SKM-1 (cell line): ENCODE results near the gene KIAA1217.
"Not testable (repeated sequence)": the region's sequence is repeated elsewhere in the genome, so short reads cannot be mapped to it uniquely, and the experiment has no call there.

Experiments used
- DNase-seq: peaks from one replicate; lab custom pipeline; 2025; ENCODE audit not compliant: unreplicated experiment; lab: John Stamatoyannopoulos, UW

KIAA1217 gene

DNA sequence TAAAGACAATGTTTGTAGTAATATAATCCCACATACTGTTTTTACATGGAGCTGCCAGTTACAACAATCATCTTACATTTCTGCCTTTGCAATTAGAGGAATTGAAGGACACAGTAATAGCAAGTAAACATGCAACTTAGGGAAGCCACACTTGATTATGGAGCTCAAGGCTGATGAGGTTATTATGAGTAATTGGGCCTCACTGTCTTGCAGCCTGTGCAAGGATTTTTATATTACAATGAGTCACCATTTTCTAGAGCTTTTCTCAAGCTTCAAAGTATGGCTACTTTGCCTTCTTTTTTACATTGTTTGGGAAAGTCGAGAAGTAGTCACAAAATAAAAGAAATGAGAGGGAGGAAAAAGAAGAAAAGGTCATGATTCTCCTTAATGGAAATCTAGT is 226.4 kb downstream of the KIAA1217 start:
- no peak for DNase-seq

DNA sequence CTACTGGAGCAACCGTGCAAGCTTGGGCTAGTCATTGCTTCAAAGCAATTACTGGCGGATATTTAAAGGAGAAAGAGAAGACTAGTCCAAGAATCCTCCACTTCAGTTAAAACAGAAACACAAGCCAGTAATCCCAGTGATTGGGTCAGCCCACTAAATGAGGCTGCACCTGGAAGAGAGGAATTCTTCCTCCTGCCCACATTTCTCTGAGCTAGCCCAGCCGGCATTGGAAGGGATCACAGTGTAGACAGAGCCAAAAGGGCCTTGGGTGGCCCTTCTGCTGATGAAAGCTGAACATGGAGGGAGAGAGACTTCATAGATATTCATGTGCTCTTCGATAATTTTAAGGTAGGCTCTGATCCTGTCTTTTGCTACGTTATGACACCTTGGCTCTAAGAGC is 228.4 kb downstream of the KIAA1217 start:
- DNase-seq: no peak

DNA sequence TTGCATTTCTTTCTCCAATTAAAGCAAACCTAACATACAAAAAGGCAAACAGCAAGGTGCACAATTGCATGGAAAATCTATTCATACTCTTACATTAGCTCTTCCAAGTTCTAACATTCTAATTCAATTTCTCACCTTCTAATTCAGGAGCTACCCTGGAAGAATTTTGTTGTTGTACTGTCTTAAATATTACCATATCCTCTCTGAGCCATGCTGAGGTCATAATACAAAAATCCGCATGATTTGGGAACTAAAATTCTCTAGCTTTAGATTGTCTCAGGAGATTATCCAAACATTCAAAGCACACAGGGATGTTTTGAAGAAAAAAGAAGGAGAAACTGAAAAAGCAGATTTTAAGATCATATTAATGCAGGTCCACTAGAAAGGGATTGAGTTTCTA is 229.9 kb downstream of the KIAA1217 start:
- no peak for DNase-seq

DNA sequence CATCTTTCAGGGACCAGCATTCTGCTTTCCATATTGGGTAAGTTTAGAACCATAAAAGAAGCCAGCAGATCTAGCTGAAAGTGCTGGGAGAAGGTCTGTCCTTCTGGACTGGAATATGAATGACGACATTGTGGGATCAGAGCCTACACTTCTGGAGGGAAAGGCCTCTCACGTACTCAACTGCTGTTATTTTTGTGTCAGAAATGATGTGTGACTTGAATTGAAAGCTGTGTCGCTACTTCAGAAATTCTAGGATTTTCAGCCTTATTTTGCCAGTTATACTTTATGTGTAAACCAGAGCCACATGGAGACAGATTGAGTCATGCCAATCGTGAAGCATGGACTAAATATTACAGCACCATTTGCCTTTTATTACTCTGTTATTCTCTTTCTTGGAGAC is 231.0 kb downstream of the KIAA1217 start:
- DNase-seq: no peak

DNA sequence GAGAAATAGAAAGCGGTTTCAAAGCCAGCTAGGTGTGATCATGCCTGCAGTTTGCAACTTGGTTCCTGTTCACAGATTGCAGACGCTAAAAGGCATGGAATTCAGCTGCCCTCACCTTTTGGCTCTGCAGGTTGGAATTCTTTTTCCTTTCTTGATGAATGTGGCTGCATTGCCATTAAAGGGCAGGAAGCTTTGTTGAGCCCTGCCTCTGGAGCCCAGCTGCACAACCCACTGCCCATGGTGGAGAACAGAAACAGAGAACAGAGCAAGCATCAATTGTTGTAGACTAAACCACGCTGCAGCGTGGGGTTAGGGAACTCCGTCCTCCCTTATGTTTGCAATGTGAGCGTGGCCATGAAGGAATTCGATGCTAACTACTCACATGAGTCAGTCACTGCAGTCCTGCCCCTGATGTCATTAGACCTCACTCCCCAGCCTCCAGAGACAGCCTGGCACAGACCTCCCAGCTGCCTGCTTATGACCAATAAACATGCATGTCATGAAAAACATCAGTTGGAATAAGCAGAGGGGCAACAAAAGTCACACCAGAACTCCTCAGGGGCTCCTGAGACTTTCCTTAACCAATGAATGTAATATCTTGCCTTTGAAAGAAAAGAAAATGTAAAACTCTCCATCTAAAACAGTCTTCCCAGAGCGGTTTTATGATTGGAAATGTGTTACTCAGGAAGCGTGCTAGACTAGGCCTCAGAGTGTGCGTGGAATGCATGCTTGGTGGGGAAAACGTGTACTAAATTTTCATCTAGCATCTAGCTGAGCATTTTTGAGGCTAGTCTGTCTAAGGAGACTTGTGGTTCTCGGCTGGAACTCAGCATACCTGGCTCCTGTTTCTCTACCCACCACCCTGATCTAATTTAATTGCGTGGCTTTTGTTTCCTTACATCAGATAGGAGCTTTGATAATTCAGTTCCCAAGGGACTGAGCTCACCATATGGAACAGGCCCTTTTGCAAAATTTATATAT is 232.2 kb downstream of the KIAA1217 start:
- DNase-seq: no peak

DNA sequence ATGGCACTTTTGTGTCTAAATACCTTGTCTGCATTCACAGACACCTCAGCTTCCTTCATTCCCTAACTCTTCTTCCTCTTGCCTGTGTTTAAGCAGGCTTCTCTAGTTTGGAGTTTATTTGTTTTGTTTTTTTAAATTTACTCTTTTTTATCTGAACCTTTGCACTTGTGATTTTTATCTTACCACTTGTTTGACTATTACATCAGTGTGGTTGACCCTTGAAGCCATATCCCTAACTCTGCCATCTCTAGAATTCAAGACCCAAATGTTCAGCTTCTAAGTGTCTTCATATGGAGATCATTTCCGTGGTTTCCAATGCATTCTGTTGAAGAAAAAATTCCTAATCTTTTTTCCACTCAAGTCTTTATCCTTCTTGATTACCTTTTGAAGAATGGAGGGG is 233.3 kb downstream of the KIAA1217 start:
- no peak for DNase-seq

DNA sequence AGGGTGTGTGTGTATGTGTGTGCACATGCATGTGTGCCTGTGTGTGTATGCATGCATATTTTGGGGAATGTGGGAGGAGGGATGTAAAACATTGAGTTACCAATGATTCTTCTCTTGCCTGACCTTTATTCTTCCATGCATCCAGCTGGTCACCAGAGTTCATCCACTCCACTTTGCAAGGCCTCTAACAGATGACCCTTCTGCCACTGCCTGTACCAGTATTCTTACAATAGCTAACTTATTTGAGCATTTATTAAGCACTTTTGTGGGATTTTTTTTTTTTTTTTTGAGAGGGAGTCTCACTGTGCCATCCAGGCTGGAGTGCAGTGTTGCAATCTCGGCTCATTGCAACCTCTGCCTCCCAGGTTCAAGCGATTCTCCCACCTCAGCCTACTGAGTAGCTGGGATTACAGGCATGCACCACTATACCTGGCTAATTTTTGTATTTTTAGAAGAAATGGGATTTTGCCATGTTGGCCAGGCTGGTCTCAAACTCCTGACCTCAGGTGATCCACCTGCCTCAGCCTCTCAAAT is 233.8 kb downstream of the KIAA1217 start:
- DNase-seq: not testable (repeated sequence)

DNA sequence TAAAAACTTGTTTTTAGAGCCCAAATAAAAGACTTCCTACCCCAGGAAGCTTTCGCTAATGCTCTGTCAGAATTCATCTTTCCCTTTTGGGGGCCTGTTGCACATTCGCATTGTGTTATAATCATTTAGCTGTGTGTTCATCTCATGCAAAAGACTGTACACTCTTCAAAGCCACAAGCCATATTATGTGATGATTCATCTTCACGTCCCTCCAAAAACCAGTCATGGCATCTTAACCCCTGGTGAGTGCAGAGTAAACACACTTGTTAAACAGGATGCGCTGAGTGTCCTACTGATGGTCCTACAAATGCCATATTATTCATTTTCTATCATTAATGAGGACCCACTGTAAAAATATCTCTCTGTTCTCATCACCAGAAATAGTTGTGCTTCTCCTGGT is 235.4 kb downstream of the KIAA1217 start:
- no peak for DNase-seq

DNA sequence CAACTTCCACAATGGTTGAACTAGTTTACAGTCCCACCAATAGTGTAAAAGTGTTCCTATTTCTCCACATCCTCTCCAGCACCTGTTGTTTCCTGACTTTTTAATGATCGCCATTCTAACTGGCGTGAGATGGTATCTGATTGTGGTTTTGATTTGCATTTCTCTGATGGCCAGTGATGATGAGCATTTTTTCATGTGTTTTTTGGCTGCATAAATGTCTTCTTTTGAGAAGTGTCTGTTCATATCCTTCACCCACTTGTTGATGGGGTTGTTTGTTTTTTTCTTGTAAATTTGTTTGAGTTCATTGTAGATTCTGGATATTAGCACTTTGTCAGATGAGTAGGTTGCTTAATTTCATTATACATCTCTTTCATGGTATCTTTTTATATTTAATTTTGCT is 237.0 kb downstream of the KIAA1217 start:
- not testable (repeated sequence) for DNase-seq

DNA sequence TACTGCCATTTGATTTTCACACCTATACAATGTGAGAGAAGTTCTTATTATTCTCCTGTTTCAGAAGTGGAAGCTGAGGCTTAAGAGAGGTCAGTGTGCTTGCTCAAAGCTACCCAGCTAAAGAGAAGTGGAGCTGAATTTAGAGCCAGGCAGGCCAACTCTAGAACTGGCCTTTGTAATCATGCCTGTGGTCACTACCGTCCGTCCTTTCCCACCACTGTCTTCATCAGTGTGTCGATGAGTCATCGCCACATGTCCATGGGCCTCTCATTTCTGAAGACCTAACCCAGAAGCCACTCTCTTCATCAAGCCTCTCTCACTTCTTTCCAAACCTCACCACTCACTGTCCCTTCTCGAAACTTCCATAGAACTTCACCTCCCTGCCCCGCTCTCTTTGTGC is 237.8 kb downstream of the KIAA1217 start:
- no peak for DNase-seq

DNA sequence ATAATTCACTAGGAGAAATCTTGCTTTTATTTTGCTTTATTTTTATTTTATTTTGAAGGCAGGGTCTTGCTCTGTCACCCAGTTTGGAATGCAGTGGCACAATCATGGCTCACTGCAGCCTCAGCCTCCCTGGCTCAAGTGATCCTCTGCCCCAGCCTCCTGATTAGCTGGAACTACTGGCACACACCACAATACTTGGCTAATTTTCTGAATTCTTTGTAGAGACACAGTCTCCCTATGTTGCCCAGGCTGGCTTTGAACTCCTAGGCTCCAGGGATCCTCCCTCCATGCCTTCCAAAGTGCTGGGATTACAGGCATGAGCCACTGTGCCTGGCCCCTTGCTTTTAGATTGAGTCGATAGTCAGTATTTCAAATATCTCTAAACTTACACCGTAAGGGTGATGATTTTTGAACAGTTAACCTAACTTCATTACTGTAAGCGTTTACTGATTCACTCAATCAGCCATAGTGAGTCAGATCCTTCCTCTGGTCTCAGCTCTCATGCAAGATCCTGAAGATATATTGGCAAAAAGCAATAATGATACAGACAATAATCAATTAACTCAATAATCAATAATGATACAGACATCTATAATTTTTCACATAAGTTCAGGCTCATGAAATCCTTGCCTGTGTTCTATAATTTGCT is 239.5 kb downstream of the KIAA1217 start:
- DNase-seq: no peak

DNA sequence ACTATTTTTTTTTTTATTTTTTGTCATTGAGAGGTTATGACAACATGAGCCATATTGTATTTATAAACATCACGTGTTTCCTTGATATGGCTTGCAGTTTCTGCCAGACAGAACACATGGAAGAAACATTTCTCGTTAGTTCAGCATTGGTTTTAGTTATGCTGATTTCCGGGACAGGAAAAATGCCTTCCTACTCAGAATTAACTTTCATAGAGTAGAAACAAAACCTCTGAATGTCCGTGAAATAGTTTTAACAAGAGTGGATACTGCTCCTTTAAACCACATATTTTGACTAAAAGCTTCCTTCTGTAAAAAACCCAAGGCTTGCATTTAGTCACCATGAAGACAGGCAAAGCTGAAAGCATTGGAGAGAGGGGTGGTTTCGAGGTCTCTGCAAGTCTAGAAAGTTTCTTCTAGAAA is 240.4 kb downstream of the KIAA1217 start:
- no peak for DNase-seq

DNA sequence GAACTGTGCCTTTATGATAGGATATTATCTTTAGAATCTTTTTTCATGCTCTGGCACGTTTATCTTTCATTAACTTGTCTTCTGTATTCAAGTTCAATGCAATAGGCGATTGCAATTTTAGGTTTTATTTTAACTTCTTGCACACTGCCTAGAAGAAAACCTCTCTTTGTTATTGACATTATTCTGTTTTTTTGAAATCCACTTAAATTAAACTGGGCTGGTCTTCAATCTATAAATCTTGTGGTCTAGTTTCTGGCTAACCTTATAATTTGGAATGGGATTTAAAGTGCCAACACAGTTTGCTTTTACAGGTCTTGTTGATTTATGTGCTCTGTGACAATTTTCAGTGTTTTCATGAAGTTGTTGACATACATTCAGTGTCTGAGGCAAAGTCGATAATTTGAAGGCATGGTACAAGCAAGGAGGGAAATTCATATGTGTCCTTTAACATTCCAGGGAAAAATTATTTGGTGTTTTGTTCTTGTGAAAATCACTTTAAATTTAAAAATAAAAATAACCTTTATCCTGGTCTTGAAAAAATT is 240.9 kb downstream of the KIAA1217 start:
- DNase-seq: no peak

DNA sequence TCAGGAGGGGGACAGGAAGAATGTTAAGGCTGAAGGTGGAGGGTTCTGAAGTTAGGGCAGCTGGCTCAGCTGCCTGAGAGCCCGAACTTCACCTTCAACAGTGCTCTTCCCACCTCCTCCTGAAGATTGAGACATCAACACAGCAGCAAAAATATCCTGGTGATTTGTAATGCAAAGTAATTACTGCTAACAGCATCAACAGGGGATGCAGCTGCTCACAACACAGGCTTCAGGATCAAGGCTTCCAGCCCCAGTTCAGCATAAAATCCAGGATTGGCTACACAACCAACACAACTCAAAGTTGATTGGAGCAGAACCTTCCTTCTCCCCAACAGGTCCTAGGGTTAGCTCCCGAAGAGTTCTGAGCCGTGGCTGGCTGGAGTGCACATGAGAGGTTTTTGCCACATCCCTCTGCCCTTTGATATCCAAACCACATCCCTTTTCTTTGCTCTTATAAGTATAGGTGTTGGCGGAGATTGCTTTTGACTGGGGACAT is 242.4 kb downstream of the KIAA1217 start:
- DNase-seq: no peak

DNA sequence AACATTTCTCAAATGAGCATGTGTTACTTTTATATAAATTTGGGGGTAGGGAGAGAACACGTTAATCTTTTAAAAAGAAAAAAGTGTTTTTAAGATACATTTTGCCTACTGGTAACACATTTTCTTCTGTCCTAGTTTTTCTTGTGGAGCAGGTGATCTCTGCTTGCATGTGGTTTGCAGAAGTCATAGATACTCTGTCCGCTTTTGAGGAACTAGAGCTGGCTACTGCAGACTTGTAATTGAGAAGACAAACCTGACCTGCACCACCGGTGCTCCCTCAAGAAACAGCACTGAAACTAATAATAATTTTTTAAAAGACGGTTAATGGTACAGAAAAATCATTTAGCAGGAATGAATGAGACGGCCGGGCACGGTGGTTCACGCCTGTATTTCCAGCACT is 243.1 kb downstream of the KIAA1217 start:
- DNase-seq: no peak

DNA sequence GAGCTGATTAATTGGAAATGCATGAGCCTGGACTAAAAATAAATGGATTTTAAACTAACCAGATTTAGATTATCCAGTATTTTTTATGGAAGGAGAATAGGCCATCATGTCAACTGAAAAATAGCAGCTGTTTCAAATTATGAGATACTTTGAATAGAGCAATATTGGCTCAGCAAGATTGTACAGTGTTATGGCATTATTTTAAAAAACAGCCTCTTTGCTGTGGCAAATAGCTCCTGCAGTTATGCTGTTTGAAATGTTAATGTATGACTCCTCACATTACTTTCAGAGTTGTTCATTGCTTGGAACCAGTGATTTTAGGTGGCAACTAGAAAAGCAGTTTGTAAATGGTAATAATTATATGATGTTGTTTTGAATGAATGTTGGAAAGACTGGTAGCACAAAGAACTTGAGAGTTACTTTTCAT is 244.5 kb downstream of the KIAA1217 start:
- no peak for DNase-seq

DNA sequence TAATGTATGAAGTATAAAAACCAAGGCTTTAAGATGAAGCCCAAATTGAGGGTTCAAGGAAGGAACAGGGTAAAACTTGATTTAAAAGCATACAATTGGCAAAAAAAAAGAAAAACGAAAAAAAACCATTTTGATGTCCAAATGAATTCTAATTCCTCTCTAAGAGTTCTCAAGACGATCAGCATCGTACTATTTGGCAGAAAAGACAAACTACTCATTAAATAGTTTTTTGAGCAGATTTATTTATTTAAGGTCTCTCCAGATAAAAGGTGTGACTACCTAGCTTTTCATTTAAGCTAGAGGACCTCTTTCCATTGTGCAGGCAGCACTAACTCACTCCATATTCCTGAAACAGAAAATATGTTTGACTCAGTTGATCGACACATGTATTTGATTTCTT is 245.0 kb downstream of the KIAA1217 start:
- no peak for DNase-seq

DNA sequence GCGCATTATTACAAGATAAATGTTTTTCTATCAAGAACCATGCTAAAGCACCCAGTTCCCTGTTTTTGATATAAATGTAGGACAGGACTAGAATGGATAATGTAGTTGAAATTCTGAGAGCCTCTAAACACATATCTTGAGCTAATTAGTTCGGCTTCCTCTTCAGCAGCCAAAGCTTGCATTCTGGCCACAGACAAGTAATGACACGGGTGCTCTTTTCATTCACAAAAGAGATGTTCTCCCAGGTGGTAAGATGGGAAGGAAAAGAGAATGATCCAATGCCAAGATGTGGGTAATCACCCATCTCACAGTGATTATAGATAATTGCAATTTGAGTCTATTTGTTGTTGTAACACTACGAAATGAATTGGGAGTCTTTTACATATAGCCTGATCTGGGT is 246.5 kb downstream of the KIAA1217 start:
- DNase-seq: no peak

DNA sequence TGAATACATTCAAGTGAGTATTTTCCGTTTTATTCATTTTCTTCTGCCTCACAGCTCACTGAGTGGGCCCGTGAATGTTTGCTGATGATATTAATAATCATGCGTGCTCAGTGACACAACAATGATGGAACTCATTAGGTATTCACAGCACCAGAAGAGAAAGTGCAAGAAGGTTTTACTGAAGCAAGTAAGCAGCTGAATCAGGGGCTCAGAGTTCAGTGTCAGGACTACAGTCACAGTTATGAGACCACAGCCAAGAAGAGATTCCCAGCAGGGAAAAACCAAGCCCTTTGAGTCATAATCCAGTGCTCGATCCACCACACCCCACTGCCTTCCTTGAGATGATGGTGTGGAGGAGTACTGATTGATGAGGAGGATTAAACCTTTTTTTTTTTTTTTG is 247.4 kb downstream of the KIAA1217 start:
- no peak for DNase-seq

DNA sequence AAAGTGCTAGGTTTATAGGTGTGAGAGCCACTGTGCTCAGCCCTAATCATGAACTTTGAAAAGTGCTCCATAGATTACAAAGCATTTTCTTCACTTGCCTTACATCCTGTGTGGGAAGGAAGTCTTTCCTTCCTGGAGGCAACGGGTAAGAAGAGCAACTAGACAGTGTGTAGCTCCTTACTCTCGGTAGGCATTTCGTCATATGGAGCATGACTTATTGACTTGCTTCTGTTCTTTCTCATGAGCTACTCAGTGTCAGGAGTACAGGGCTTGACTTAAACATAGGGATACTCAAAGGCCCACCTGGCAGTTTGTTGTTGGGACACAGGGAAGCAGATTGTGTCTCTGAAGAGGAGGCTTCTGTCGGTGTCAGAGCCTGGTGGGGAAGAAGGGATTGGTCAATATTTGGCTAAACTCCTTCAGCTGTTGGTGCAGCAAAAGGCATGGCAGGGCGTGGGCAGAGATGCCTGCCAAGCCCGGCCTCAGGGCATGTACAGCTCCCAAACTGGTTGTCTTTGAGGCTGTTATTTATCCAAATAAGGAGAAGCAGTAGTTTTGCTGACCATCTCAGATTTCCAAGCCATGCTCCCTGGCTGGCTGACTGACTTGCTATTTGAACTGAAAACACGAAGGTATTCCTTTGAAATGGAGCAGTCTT is 248.9 kb downstream of the KIAA1217 start:
- DNase-seq: no peak

DNA sequence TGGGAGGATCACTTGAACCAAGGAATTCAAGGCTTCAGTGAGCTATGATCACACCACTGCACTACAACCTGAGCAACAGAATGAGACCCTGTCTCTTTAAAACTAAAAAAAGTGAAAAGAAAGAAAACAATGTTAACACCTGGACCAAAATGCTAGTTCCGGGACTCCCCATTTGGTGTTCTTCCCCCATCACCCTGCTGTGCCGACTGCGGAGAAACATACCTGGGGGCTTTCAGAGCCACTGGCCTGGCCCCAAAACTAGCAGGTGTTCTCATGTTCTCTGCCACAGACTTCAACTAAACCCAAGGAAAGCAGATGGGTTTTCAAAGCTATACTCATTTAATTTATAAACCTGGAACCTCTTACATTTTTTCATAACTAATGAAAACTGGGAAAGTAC is 250.9 kb downstream of the KIAA1217 start:
- no peak for DNase-seq
